Brain microvascular endothelial cell (primary cell): ENCODE data around the gene NFATC1.

Source experiments
- DNase-seq: peaks from one replicate; pipeline ENCODE4 v3.0.0-alpha.2; 2020
- H3K27ac ChIP-seq: fragments of 250-450 bp; sonication (Bioruptor Pico); 2 replicates; pipeline ENCODE4 v1.5.1; 2020; ENCODE audit warnings: mild to moderate bottlenecking, moderate library complexity
- H3K27me3 ChIP-seq: fragments of 250-450 bp; sonication (Bioruptor Pico); replicated peaks from 2 replicates; pipeline ENCODE4 v1.5.1; 2020; ENCODE audit warnings: mild to moderate bottlenecking
- H3K36me3 ChIP-seq: fragments of 250-450 bp; sonication (Bioruptor Pico); replicated peaks from 2 replicates; pipeline ENCODE4 v1.5.1; 2020; ENCODE audit warnings: mild to moderate bottlenecking
- H3K4me3 ChIP-seq: 2 replicates; pipeline ENCODE4 v1.5.1; 2011; ENCODE audit warnings: low read depth, mild to moderate bottlenecking, control low read depth, low read length, moderate library complexity
- in situ Hi-C: cut with HindIII; loops from 2 replicates; pipeline ENCODE4 v1.10.0; 2017; ENCODE audit warnings: low sequenced_read_pairs, low pct_ligation_motif_present
- TF ChIP-seq, protein P1 (sequence below): IDR thresholded peaks from 2 replicates; pipeline ENCODE4 v1.5.1; 2011; ENCODE audit warnings: low read depth, mild to moderate bottlenecking, moderate library complexity, low read length, control low read depth, inconsistent platforms; ENCODE audit errors: missing control alignments

NFATC1 gene

DNA sequence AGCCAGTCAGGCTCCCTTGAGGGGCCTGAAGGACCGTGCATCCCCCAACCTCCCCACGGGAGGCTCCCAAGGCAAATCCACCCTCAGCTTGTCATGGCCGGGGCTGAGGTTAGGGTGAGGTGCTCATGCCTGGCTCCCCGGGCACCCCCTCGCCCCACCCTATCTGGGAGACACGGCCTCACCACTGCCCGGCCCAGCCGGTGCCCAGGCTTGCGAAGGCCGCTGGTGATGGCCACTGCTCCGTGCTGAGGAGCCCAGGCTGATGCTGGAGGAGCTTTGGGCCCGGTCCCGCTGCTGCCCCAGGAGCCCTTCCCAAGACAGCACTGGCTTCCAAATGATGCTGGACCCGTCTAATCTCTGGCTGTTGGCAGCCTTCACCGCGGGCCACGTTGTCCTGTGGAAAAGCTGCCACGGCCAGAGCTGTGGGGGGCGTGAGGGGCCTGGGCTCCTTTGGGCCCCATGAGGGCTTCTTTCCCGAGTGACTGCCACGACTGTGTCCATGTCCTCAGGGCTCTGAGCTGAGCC is 148.2 kb downstream of the NFATC1 start:
- Histone ChIP-seq H3K27ac (no peak overlapping the region), H3K36me3 (no peaks in the 10 kb centered on the region), H3K27me3 (peaks cover 15% of the 10 kb centered on the region), H3K4me3 (no peak overlapping the region)
- TF ChIP-seq, protein P1, sequence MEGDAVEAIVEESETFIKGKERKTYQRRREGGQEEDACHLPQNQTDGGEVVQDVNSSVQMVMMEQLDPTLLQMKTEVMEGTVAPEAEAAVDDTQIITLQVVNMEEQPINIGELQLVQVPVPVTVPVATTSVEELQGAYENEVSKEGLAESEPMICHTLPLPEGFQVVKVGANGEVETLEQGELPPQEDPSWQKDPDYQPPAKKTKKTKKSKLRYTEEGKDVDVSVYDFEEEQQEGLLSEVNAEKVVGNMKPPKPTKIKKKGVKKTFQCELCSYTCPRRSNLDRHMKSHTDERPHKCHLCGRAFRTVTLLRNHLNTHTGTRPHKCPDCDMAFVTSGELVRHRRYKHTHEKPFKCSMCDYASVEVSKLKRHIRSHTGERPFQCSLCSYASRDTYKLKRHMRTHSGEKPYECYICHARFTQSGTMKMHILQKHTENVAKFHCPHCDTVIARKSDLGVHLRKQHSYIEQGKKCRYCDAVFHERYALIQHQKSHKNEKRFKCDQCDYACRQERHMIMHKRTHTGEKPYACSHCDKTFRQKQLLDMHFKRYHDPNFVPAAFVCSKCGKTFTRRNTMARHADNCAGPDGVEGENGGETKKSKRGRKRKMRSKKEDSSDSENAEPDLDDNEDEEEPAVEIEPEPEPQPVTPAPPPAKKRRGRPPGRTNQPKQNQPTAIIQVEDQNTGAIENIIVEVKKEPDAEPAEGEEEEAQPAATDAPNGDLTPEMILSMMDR, result no peak
- no peak for DNase-seq
- in situ Hi-C loops, result no loop called here

DNA sequence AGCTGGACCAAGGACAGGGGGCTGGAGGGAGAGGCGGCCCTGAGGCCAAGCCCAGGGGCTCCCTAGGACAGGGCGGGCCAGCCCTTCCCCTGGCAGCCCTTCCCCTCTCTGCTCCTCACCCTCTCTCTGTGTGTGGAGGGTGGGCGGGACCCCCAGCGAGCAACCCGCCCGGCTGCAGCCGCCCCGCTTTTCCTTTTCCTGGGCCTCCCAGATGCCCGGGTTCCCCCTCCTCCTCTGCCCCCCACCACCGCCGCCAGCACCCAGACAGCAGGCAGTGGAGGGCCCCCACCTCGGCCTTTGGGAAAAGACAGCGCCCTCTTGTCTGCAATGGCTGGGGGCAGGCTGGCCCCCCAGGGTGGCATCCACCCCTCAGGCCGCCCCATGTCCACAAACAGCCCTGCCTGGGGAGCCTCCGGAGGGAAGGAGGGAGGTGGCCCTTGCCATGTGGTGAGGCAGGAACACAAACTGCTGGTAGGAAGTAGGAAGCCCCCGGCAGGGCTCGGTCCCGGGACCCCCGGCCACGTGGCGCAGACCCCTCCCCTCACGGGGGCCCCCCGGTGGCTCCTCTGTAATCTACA is 148.7 kb downstream of the NFATC1 start:
- H3K36me3 ChIP-seq, result no peaks in the 10 kb centered on the region
- H3K4me3 ChIP-seq, result no peak overlapping the region
- in situ Hi-C loops, result no loop called here
- DNase-seq, result no peak
- no peak overlapping the region for H3K27ac ChIP-seq
- H3K27me3 ChIP-seq, result peaks cover 15% of the 10 kb centered on the region
- TF ChIP-seq, protein P1, result no peak

DNA sequence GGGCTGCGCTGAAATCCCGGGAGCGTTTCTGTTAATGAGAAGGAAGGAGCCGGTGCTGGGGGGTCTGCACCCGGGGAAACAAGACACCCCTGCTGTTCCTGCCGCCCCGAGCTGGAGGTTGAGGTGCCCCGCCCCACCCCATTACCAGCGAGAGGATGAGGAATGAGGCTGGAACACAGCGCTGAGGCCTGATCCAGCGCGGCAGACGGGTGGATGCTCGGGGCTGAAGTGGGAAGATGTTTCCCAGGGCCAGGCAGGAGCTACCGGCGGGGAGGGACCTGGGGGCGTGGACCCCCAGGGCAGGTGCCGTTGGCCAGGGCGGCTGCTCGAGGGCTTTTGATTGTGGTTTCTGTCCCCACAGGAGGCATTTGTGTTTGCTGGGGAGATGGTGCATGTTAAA is 149.5 kb downstream of the NFATC1 start:
- no peak overlapping the region for H3K4me3 ChIP-seq
- DNase-seq, result no peak
- in situ Hi-C loops, result no loop called here
- no peak overlapping the region for H3K27ac ChIP-seq
- no peaks in the 10 kb centered on the region for H3K36me3 ChIP-seq
- H3K27me3 ChIP-seq, result peaks cover 15% of the 10 kb centered on the region
- TF ChIP-seq, protein P1, result no peak

- in situ Hi-C loops, result no loop called here
Observed at GRCh38 chr18:79545736-79546171, 150.0 kb downstream of the NFATC1 start.

GRCh38 chr18:79546781-79547272 is 151.1 kb downstream of the NFATC1 start:
- in situ Hi-C loops, result no loop called here
- Histone ChIP-seq H3K4me3 (no peak overlapping the region), H3K27me3 (peaks cover 10% of the 10 kb centered on the region), H3K36me3 (no peaks in the 10 kb centered on the region), H3K27ac (no peak overlapping the region)
- DNase-seq, result no peak
- TF ChIP-seq, protein P1, result no peak

More at GRCh38 chr18:79545736-79546171, 150.0 kb downstream of the NFATC1 start:
- Histone ChIP-seq H3K36me3 (no peaks in the 10 kb centered on the region), H3K4me3 (no peak overlapping the region), H3K27me3 (peaks cover 14% of the 10 kb centered on the region), H3K27ac (no peak overlapping the region)
- no peak for DNase-seq
- TF ChIP-seq, protein P1, result no peak
